HG03520 (cell line): ENCODE data around the gene LPCAT1.
"Not testable (repeated sequence)": the region's sequence is repeated elsewhere in the genome, so short reads cannot be mapped to it uniquely, and the experiment has no call there.

Experiments
- ATAC-seq: cut with Tn5 transposase; IDR thresholded peaks from one replicate; pipeline ENCODE4 v1.9.1; 2021; ENCODE audit warnings: mild to moderate bottlenecking, moderate library complexity; ENCODE audit not compliant: unreplicated experiment

Gene LPCAT1

GRCh38 chr5:1431021-1431811 lies 92.5 kb downstream of the LPCAT1 start:
- ATAC-seq, result no peak

- ATAC-seq, result no peak
Measured at GRCh38 chr5:1430121-1430795, 93.5 kb downstream of the LPCAT1 start.

- no peak for ATAC-seq
Measured at GRCh38 chr5:1429496-1429895, 94.3 kb downstream of the LPCAT1 start.

- no peak for ATAC-seq
Measured at GRCh38 chr5:1429066-1429465, 94.7 kb downstream of the LPCAT1 start.

- no peak for ATAC-seq
Measured at GRCh38 chr5:1428107-1428506, 95.7 kb downstream of the LPCAT1 start.

GRCh38 chr5:1424716-1425115 lies 99.0 kb downstream of the LPCAT1 start:
- no peak for ATAC-seq

GRCh38 chr5:1423901-1424603 lies 99.7 kb downstream of the LPCAT1 start:
- no peak for ATAC-seq

GRCh38 chr5:1422522-1422921 lies 101.2 kb downstream of the LPCAT1 start:
- not testable (repeated sequence) for ATAC-seq

- ATAC-seq, result no peak
Measured at GRCh38 chr5:1421521-1422341, 102.0 kb downstream of the LPCAT1 start.

GRCh38 chr5:1420211-1421195 lies 103.3 kb downstream of the LPCAT1 start:
- ATAC-seq, result no peak

GRCh38 chr5:1419476-1420210 lies 104.1 kb downstream of the LPCAT1 start:
- no peak for ATAC-seq

GRCh38 chr5:1418921-1419280 lies 104.9 kb downstream of the LPCAT1 start:
- ATAC-seq, result no peak

- ATAC-seq, result no peak
Measured at GRCh38 chr5:1418238-1418920, 105.4 kb downstream of the LPCAT1 start.

- no peak for ATAC-seq
Measured at GRCh38 chr5:1417586-1418225, 106.1 kb downstream of the LPCAT1 start.

- no peak for ATAC-seq
Measured at GRCh38 chr5:1416856-1417469, 106.8 kb downstream of the LPCAT1 start.

- no peak for ATAC-seq
Measured at GRCh38 chr5:1415626-1416360, 108.0 kb downstream of the LPCAT1 start.

GRCh38 chr5:1415059-1415425 lies 108.7 kb downstream of the LPCAT1 start:
- ATAC-seq, result no peak
